Fibroblast of lung (primary cell): ENCODE measurements around the gene NUP85.

Source experiments
- EZH2 ChIP-seq: IDR thresholded peaks from 2 replicates; pipeline ENCODE4 v1.5.1; 2012; ENCODE audit warnings: low read length, control low read depth, mild to moderate bottlenecking; ENCODE audit errors: missing control alignments
- TF ChIP-seq, protein P1 (sequence below), 2 donors: IDR thresholded peaks in 1 of 2; conservative IDR thresholded peaks in 1 of 2; 1 replicate in 1 of 2; 2 replicates in 1 of 2; pipeline ENCODE4 v1.5.1; 2011 to 2012; ENCODE audit warnings: low read length in 2 of 2, control low read depth in 1 of 2, inconsistent platforms in 1 of 2, low read depth in 1 of 2, mild to moderate bottlenecking in 1 of 2

DNA sequence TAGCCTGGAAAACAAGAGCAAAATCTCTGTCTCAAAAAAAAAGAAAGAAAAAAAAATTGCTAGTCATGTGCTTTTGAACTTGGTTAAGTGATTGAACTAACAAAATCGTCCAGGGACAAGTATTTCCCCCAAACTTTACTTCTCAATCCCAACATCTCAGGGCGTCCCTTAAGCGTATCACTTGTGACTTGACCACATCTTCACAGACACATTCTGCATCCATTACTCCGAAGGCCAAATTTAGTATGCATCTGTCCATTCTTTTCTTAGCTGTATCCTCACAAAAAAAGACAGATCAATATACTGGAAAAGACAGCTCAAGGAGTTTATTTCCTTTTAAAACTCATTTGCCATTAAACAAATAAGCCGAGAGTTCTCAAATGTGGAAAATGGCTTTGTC is 45.3 kb upstream of the NUP85 start:
- TF ChIP-seq, protein P1, sequence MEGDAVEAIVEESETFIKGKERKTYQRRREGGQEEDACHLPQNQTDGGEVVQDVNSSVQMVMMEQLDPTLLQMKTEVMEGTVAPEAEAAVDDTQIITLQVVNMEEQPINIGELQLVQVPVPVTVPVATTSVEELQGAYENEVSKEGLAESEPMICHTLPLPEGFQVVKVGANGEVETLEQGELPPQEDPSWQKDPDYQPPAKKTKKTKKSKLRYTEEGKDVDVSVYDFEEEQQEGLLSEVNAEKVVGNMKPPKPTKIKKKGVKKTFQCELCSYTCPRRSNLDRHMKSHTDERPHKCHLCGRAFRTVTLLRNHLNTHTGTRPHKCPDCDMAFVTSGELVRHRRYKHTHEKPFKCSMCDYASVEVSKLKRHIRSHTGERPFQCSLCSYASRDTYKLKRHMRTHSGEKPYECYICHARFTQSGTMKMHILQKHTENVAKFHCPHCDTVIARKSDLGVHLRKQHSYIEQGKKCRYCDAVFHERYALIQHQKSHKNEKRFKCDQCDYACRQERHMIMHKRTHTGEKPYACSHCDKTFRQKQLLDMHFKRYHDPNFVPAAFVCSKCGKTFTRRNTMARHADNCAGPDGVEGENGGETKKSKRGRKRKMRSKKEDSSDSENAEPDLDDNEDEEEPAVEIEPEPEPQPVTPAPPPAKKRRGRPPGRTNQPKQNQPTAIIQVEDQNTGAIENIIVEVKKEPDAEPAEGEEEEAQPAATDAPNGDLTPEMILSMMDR (conservative IDR thresholded peaks at IDR 0.05 in 1 of 2, IDR thresholded peaks at IDR 0.05 in 1 of 2; ENCODE audit: low read depth in 1 of 2, low read length in 2 of 2): no peak
- TF ChIP-seq EZH2: no peak
